Tongue (tissue), 2 donors: ENCODE results near the gene TUBGCP6. TPM values are rescaled to one million over a fixed set of nuclear protein-coding genes. Genes with fewer than 3 reads are reported as not detected.

Experiments used
- DNase-seq: peaks from one replicate; pipeline ENCODE4 v3.0.0-alpha.2; 2015
- total RNA-seq: library from RNA; depleted of rRNA; stranded (reverse); fragments of >200 nt; gene quantifications from one replicate; pipeline ENCODE4 v1.2.3, GENCODE V29; 2014

The TUBGCP6 gene
- total RNA-seq = 39.7 TPM

DNA sequence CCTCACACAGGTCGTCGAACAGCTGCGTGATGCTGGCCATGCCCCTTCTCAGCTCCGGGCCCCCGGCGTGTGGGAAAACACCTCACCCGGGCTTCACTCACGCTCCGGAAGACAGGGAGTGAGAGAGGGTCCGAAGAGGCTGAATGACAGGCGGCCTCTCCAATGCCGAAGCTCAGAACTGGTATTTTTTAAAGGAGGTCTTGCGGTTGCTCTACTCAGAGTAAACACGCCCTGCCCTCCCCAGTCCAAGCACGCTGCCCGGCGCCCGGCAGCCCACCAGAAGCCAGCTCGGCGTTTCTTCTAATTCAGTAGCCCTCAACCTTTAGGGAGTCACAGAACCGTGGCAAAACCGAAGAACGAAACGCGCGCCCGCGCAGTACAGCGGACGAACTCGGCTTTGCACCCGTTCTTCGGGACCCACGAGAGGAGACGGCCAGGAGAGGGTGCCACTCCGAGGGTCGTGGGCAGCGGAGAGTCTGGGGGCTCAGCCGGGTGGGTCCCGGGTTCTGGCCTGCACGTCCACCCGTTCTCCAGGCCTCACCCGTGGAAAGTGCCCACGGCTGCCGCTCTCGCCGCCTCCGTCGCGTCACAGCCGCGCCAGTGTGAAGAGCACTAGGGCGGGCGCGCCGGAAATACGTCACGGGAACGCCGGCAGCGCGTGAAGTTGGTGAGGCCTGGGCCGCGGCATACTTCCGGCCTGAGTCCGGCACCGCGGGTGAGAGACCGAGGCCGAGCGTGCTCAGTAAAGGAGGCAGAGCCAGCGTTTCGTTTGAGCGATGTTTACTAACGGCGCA is at the start of gene TUBGCP6:
TUBGCP6 (minus strand) TSS at position 604 of the 794 bp plus-strand sequence; CDS start at position 40, 564 bp downstream.
- DNase-seq = peak; percentile 98

- no peak for DNase-seq
These were observed 49.5 kb upstream of the TUBGCP6 start for GRCh38 chr22:50294319-50294656.

- peak; percentile 82 for DNase-seq
These were observed 48.9 kb upstream of the TUBGCP6 start for GRCh38 chr22:50293441-50294318.

DNA sequence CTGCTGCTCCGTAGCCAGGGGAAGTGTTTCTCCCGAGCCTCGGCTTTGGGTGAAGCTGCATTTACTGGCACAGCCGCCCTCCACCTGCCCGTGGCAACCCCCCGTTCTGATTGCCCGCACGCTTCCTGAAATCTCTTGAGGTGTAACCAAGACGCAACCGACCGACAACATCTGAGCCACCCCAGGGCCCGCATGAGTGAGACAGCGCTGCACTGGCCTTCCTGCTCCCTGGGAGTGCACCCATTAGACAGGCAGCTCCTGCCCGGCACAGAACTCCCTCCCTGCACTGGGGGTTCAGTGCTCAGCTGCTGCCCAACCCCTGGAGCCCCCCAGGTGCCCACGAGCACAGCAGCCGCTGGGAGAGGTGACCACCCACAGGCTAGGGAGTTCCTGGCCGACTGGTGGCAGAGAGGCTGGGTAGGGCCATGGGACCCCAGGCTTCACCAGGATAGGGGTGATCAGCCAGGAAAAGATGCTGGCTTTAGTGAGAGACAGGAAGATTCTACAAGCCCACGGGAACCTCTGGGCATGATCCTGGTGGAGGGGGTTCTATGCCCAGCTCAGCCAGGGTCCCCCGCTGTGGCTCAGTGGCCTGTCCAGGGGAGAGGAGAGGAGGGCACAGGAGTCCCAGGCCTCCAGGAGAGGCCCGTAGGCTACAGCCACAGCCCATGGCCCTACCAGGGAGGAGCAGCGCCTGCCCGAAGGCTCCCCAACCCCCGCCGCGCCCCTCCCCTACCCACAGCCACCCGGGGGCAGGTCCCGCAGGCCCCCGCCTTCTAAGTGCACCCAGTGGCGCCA is 48.0 kb upstream of the TUBGCP6 start:
- no peak for DNase-seq

GRCh38 chr22:50289942-50290630 is 45.3 kb upstream of the TUBGCP6 start:
- no peak for DNase-seq

DNA sequence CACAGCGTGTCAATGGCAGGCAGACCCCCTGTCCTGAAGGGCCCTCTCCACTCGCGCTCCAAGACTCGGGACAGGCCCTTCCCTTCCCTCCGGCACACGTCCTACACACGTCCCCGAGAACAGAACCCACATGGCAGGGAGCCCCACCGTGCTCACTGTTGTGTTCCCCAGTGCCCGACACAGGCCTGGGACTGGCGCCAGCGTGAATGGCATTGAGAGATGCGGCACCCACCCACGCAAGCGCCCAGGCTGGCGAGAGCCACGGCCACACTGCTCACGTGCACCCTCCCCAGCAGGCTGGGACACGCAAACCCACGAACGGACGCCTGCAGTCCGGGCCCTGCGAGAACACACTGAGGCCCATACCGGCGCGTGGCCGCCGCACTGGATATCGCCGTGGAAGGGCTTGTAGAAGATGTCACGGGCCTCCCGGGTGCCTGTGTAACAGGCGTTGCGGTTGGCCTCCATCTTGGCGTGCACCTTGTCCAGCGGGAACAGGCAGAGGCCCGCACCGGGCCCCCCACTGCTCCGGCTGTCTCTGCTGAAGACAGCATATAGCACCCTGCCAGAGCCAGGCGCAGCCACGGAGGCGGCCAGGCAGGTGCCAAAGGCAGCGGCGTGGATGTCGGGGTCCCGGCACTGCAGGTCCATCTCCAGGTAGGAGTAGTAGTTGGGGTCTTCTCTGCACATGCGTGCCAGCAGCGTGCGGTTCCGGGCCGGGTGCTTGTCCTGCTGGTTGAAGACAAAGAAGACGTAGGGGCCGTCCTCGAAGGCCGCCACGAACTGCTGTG is 44.5 kb upstream of the TUBGCP6 start:
- DNase-seq = no peak

- DNase-seq = no peak
These were observed 42.9 kb upstream of the TUBGCP6 start for GRCh38 chr22:50287731-50288130.

DNA sequence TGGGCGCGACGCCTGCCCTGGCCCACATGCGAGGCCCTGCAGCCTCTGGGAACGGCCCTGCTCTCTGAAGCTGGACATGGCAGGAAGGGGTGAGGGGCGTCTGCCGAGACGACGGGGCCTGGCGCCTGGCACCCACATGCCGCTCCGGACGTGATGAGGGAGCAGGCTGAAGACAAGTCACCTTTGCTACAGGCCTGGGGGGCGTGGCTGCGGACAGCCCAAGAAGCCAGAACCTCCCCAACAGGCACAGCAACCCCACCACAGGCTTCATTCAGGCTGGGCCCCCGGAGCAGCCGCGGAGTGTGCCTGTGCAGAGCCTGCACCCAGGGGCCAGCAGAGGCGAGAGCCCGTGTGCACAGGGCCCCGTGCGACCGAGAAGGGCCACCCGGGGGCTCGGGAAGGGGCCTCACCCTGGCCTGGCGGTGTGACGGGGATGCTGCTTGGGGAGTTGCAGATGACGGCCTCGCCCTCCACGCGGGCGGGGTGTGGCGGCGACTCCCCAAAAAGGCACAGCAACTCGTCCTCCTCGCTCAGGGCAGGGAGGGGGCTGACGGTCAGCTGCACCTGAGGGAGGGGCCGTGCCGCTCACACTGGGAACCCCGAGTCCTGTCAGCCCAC is 42.0 kb upstream of the TUBGCP6 start:
- DNase-seq = no peak

DNA sequence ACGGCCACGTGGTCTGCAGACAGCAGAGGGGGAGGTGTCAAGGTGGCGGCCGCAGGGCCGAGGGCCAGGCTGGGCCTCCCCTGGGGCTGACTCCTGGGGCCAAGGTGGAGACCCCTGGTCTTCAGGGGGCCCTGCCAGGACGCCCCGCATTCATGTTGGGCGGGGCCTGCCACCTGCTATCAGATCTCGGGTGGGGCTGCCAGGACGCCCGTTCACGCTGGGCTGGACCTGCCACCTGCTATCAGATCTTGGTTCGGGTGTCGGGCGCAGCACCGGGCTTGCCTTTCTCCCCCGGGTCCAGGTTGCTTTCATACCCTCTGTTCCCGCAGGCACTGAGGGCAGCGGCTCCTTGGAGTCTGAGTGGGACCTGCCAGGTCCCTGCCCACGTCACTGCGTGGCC is 41.5 kb upstream of the TUBGCP6 start:
- DNase-seq = no peak

- DNase-seq = no peak
These were observed 40.9 kb upstream of the TUBGCP6 start for GRCh38 chr22:50285568-50286229.

- DNase-seq = no peak
These were observed 39.7 kb upstream of the TUBGCP6 start for GRCh38 chr22:50284479-50284878.

GRCh38 chr22:50283821-50284220 is 39.0 kb upstream of the TUBGCP6 start:
- no peak for DNase-seq

DNA sequence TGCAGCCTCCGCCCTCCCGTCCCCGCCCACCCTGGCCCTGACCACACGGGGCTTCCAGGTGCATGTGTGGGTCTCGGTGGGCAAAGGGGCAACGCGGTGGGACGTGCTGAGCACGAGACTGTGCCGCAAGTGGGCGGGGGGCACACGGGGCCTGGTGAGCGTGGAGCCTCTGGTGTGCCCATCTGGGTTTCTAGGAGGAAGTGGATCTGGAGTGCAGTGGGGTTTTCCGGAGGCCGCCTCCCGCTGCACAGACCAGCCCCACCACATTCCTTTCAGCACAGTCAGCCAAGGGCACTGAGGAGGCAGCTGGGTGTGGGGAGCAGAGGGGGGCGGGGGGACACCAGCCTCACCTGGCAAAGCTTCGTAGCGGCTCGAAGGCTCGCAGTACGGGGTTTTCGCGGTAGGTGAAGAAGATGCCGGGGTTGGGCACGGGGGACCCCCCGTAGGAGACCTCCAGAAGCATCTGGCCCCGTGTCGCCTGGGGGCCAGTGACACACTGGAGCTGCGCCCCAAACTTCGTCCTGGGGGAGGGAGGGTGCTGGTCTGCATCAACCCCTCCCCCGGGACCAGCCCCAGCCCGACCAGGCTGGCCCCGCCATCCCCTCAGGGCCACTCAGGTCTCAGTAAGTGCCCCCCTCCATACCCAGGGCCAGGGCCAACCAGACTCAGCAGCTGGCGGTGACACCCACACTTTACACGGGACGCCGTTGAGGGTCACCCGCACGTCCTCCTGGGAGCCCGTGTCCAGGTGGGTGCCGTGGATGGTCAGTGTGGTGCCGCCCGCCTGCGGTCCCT is 37.7 kb upstream of the TUBGCP6 start:
- DNase-seq = peak; percentile 64

DNA sequence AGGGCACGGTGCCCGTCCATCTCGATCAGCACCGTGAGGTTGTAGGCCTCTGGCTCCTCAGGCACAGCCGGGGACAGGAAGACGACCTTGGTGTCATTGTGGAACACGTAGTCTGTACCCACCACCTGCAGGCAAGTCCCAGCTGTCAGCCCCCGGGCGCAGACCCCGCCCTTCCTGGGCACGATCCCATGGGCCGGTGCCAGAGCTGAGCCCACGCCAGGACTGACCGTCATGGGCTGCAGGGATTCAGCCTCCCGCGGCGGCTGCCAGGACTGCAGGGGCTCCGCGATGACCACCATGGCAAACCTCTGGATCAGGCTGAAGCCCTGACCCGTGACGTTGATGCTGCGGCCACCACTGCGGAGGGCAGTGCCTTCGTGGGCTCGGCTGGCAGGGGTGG is 37.1 kb upstream of the TUBGCP6 start:
- DNase-seq = no peak

GRCh38 chr22:50281384-50281760 is 36.5 kb upstream of the TUBGCP6 start:
- no peak for DNase-seq

GRCh38 chr22:50280708-50281383 is 36.0 kb upstream of the TUBGCP6 start:
- no peak for DNase-seq

DNA sequence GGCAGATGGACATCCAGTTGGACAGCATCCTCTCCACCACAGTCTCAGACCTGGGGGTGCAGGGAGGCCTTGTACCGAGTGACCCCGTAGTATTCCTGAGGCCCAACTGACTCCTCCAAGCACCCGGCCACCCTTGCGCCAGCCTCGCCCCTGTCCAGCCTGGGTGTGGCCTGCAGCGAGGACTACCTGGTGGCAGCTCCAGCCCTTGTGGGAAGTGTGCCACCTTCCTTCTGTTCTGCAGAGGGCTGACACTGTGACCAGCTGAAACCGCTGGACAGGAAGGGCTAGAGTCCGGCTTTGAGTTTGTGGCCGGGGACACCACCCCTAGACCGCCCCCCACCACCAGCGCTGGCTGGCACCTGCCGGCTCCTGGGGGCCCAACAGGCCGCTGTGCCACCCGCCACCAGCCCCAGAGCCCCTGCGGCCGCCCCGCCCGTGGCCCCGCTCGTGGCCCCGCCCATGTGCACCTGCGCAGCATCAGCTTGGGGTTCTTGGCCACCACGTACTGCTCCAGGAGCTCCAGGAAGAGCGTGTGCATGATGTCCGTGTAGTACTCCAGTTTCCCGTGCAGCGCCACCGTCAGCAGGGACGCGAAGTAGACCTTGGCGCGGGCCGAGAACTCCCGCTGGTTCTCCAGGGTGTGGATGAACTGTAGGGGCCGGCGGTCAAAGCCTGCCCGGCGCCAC is 35.3 kb upstream of the TUBGCP6 start:
- DNase-seq = no peak
